Astrocyte (in vitro differentiated cells and primary cell): ENCODE measurements around the gene ABTB2. TPM values are rescaled to one million over a fixed set of nuclear protein-coding genes. Genes with fewer than 3 reads are reported as not detected.

Source experiments
- DNase-seq: peaks from one replicate; pipeline ENCODE4 v3.0.0-alpha.2; 2010; ENCODE audit warnings: low read depth
- FAIRE-seq: peaks from 2 replicates; lab custom pipeline; 2011; peaks lifted over from hg19 to GRCh38; lab: Jason Lieb, UNC
- H2AFZ ChIP-seq: 2 replicates; pipeline ENCODE4 v1.6.0; 2012; ENCODE audit warnings: low read depth, low read length, inconsistent platforms
- H3K27ac ChIP-seq: 2 replicates; pipeline ENCODE4 v1.5.1; 2011; ENCODE audit warnings: low read depth, low read length, inconsistent platforms
- H3K27me3 ChIP-seq: 2 replicates; pipeline ENCODE4 v1.6.0; 2011; ENCODE audit warnings: low read length, inconsistent platforms; ENCODE audit not compliant: insufficient read depth
- H3K36me3 ChIP-seq: 2 replicates; pipeline ENCODE4 v1.5.1; 2011; ENCODE audit warnings: low read length, inconsistent platforms; ENCODE audit not compliant: insufficient read depth
- H3K4me1 ChIP-seq: 2 replicates; pipeline ENCODE4 v1.5.1; 2011; ENCODE audit warnings: low read length, inconsistent platforms; ENCODE audit not compliant: insufficient read depth
- H3K4me2 ChIP-seq: 2 replicates; pipeline ENCODE4 v1.6.0; 2012; ENCODE audit warnings: low read length, inconsistent platforms
- H3K4me3 ChIP-seq: 2 replicates; pipeline ENCODE4 v1.5.1; 2011; ENCODE audit warnings: low read depth, mild to moderate bottlenecking, low read length, inconsistent platforms; ENCODE audit not compliant: insufficient read depth
- H3K79me2 ChIP-seq: 2 replicates; pipeline ENCODE4 v1.6.0; 2012; ENCODE audit warnings: mild to moderate bottlenecking, low read length, inconsistent platforms; ENCODE audit not compliant: insufficient read depth
- H3K9ac ChIP-seq: 2 replicates; pipeline ENCODE4 v1.6.0; 2012; ENCODE audit warnings: mild to moderate bottlenecking, low read length, inconsistent platforms
- H3K9me3 ChIP-seq: 2 replicates; pipeline ENCODE4 v1.5.1; 2012; ENCODE audit warnings: low read depth, mild to moderate bottlenecking, low read length, inconsistent platforms; ENCODE audit not compliant: insufficient read depth
- H4K20me1 ChIP-seq: 2 replicates; pipeline ENCODE4 v1.6.0; 2012; ENCODE audit warnings: low read length, inconsistent platforms; ENCODE audit not compliant: insufficient read depth
- H3K27ac Mint-ChIP-seq: one replicate; pipeline ENCODE4 v1.8.0; 2021; ENCODE audit warnings: mild to moderate bottlenecking, mixed read lengths; ENCODE audit not compliant: unreplicated experiment
- H3K27me3 Mint-ChIP-seq: one replicate; pipeline ENCODE4 v1.8.0; 2021; ENCODE audit warnings: low read depth, mixed read lengths; ENCODE audit not compliant: unreplicated experiment
- H3K36me3 Mint-ChIP-seq: one replicate; pipeline ENCODE4 v1.8.0; 2021; ENCODE audit warnings: low read depth, mixed read lengths; ENCODE audit not compliant: unreplicated experiment
- H3K4me1 Mint-ChIP-seq: one replicate; pipeline ENCODE4 v1.8.0; 2021; ENCODE audit warnings: low read depth, mixed read lengths; ENCODE audit not compliant: unreplicated experiment
- H3K4me3 Mint-ChIP-seq: one replicate; pipeline ENCODE4 v1.8.0; 2021; ENCODE audit warnings: mild to moderate bottlenecking, moderate library complexity, mixed read lengths; ENCODE audit not compliant: unreplicated experiment
- H3K9me3 Mint-ChIP-seq: one replicate; pipeline ENCODE4 v1.8.0; 2021; ENCODE audit warnings: mild to moderate bottlenecking, mixed read lengths; ENCODE audit not compliant: unreplicated experiment
- EZH2 ChIP-seq: IDR thresholded peaks from 2 replicates; pipeline ENCODE4 v1.6.1; 2012; ENCODE audit warnings: mild to moderate bottlenecking, low read length, inconsistent platforms; ENCODE audit not compliant: insufficient read depth
- total RNA-seq: library from RNA; stranded (reverse); gene quantifications from 2 replicates; pipeline ENCODE4 v1.2.1, GENCODE V29; 2021
- TF ChIP-seq, protein P1 (sequence below): IDR thresholded peaks from 2 replicates; pipeline ENCODE4 v1.5.1; 2011; ENCODE audit warnings: low read depth, mild to moderate bottlenecking, inconsistent platforms, low read length, moderate library complexity; ENCODE audit not compliant: insufficient read depth

Gene ABTB2
- total RNA-seq, 1 donor from 2014 or later: 14.1 TPM

DNA sequence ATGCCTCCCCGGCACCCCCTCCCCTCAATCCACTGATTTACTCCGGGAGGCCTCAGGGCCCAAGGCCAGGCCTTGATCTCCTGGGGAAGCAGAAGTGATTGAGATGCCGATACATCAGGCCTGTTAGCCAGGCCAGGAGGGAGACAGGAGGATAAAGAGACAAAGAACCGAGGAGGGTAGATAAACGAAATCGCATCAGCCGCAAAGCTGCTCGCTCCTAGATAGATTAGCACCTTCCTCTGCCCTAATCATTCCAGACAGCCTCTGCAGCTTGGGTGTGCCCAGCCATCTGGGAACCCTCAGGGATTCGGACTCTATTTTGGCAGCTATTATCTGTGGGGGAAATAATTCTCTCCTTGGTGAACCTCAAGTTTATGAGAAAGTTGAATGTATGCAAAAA lies 121.2 kb downstream of the ABTB2 start:
- no peak overlapping the region for H3K4me3 Mint-ChIP-seq
- H3K27me3 Mint-ChIP-seq: no peaks in the 10 kb centered on the region
- peaks cover 10% of the 10 kb centered on the region for H3K4me1 ChIP-seq
- H3K36me3 Mint-ChIP-seq: no peaks in the 10 kb centered on the region
- no peaks in the 10 kb centered on the region for H3K36me3 ChIP-seq
- no peaks in the 10 kb centered on the region for H3K79me2 ChIP-seq
- no peak overlapping the region for H2AFZ ChIP-seq
- no peak overlapping the region for H3K27ac ChIP-seq
- no peak overlapping the region for H3K4me2 ChIP-seq
- H3K27me3 ChIP-seq: no peaks in the 10 kb centered on the region
- no peak for FAIRE-seq
- H3K9ac ChIP-seq: no peak overlapping the region
- peaks cover 8% of the 10 kb centered on the region for H4K20me1 ChIP-seq
- no peak for DNase-seq
- no peak overlapping the region for H3K4me3 ChIP-seq
- no peaks in the 10 kb centered on the region for H3K9me3 Mint-ChIP-seq
- no peak overlapping the region for H3K27ac Mint-ChIP-seq
- H3K4me1 Mint-ChIP-seq: peaks cover 39% of the 10 kb centered on the region
- TF ChIP-seq, protein P1, sequence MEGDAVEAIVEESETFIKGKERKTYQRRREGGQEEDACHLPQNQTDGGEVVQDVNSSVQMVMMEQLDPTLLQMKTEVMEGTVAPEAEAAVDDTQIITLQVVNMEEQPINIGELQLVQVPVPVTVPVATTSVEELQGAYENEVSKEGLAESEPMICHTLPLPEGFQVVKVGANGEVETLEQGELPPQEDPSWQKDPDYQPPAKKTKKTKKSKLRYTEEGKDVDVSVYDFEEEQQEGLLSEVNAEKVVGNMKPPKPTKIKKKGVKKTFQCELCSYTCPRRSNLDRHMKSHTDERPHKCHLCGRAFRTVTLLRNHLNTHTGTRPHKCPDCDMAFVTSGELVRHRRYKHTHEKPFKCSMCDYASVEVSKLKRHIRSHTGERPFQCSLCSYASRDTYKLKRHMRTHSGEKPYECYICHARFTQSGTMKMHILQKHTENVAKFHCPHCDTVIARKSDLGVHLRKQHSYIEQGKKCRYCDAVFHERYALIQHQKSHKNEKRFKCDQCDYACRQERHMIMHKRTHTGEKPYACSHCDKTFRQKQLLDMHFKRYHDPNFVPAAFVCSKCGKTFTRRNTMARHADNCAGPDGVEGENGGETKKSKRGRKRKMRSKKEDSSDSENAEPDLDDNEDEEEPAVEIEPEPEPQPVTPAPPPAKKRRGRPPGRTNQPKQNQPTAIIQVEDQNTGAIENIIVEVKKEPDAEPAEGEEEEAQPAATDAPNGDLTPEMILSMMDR: no peak
- no peaks in the 10 kb centered on the region for H3K9me3 ChIP-seq

DNA sequence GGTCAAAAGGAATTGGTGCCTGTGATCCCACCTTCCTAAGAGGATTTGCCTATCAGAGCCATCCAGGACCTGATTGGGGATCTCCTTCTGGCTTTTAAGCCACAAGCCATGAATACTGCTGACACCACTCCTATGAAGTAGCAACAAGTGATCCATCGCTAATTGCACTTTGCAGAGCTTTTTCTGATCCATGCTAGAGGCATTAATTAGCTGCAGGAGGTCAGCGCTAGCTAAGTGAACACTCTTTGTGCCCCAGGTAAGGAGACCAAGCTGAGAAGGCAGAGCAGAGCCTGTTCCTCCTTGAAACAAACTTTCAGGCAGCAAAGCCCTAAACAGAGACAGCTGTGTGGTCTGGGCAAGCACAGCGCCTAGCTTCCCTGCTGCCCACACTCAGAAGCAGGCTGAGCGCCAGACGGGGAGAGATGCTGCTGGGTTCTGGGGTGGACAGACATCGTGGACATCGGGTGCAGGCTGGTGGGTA lies 122.2 kb downstream of the ABTB2 start:
- Mint-ChIP-seq H3K4me3 (peak overlapping the region; percentile 18), H3K27me3 (no peaks in the 10 kb centered on the region), H3K27ac (peak overlapping the region; percentile 54), H3K4me1 (peaks cover 46% of the 10 kb centered on the region), H3K9me3 (no peaks in the 10 kb centered on the region), H3K36me3 (peaks cover 2% of the 10 kb centered on the region)
- Histone ChIP-seq H3K27me3 (no peaks in the 10 kb centered on the region), H3K27ac (no peak overlapping the region), H3K36me3 (no peaks in the 10 kb centered on the region), H3K9ac (no peak overlapping the region), H4K20me1 (peaks cover 4% of the 10 kb centered on the region), H2AFZ (no peak overlapping the region), H3K4me2 (no peak overlapping the region), H3K9me3 (no peaks in the 10 kb centered on the region), H3K79me2 (no peaks in the 10 kb centered on the region), H3K4me3 (no peak overlapping the region), H3K4me1 (peaks cover 10% of the 10 kb centered on the region)
- no peak for FAIRE-seq
- TF ChIP-seq, protein P1: no peak
- no peak for TF ChIP-seq EZH2
- no peak for DNase-seq

DNA sequence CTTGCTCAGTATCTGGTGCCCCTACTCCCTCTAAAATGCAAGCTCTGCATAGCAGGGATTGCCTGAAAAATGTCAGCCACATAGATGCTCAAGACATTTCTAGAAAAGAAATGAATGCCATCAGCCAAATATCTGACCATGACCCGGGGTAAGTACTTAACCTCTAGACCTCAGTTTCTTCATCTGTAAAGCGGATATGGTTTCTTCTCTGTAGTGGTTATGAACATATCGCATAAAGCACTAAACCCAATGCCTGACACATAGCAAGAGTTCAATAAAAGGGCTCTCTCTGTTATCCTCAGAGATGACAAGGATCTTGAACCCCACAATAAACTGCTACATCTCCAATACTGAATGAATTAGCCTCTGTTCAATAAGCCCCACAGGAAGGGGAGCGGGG lies 122.6 kb downstream of the ABTB2 start:
- TF ChIP-seq EZH2: no peak
- TF ChIP-seq, protein P1: no peak
- Histone ChIP-seq H3K27me3 (no peaks in the 10 kb centered on the region), H3K4me1 (peaks cover 10% of the 10 kb centered on the region), H3K9ac (no peak overlapping the region), H3K4me3 (no peak overlapping the region), H3K4me2 (no peak overlapping the region), H3K79me2 (no peaks in the 10 kb centered on the region), H3K36me3 (no peaks in the 10 kb centered on the region), H4K20me1 (peaks cover 4% of the 10 kb centered on the region), H3K9me3 (no peaks in the 10 kb centered on the region), H3K27ac (no peak overlapping the region), H2AFZ (no peak overlapping the region)
- FAIRE-seq (no peak), DNase-seq (no peak)
- Mint-ChIP-seq H3K9me3 (no peaks in the 10 kb centered on the region), H3K27ac (no peak overlapping the region), H3K4me3 (no peak overlapping the region), H3K36me3 (peaks cover 2% of the 10 kb centered on the region), H3K4me1 (peaks cover 46% of the 10 kb centered on the region), H3K27me3 (no peaks in the 10 kb centered on the region)
